ENCODE results near the gene OR5H2.
"Not testable (repeated sequence)": the region's sequence is repeated elsewhere in the genome, so short reads cannot be mapped to it uniquely, and the experiment has no call there.

The OR5H2 gene
- total RNA-seq = 0 reads per million in 9 experiments

DNA sequence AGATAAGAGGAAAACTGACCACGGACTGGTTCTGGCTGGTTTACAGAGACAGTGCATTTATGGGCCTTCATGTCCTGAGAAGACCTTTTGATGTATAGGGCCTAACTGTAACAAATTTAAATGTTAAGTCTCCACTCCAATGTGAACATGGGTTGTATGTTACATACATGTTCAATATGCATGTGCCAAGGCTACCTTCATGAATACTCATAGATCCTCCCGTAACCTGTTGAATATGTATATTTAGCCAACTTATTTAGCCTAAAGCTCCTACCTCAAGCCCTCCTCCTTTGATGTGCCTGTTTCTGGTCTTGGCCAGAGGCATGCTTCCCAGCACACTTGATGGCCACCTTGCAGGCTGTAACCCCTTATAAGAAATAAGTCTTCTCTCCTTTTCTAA lies at the start of gene OR5H2:
Gene OR5H2, plus strand, starts transcription at position 301 of the 400 bp plus-strand sequence. CDS start 398 bp downstream, outside the sequence.
- H3K27ac Mint-ChIP-seq = no peak within 1 kb of the TSS
- no peaks in the 10 kb centered on the region for H3K27me3 Mint-ChIP-seq

GRCh38 chr3:98233468-98233867 lies 48.8 kb upstream of the OR5H2 start:
- Mint-ChIP-seq H3K4me1 (ENCODE audit: low read depth in 2 of 2) (no peaks in the 10 kb centered on the region), H3K4me3 (no peak overlapping the region), H3K27me3 (peaks cover 12 to 18% of the 10 kb centered on the region in 2 donors), H3K36me3 (ENCODE audit: insufficient read depth) (no peaks in the 10 kb centered on the region), H3K27ac (no peak overlapping the region), H3K9me3 (no peaks in the 10 kb centered on the region)
- ATAC-seq (replicated peaks) (no peak), DNase-seq (no peak)

More for the DNA sequence above, at the start of gene OR5H2:
- H3K4me3 Mint-ChIP-seq = no peak within 1 kb of the TSS
- DNase-seq (no peak), ATAC-seq (replicated peaks) (no peak)
- no peaks in the 10 kb centered on the region for H3K36me3 Mint-ChIP-seq (ENCODE audit: insufficient read depth)
- H3K4me1 Mint-ChIP-seq (ENCODE audit: low read depth in 2 of 2) = peaks cover 0 to 4% of the 10 kb centered on the region in 2 donors
- no peaks in the 10 kb centered on the region for H3K9me3 Mint-ChIP-seq

GRCh38 chr3:98240131-98240530 lies 42.2 kb upstream of the OR5H2 start:
- DNase-seq (no peak), ATAC-seq (replicated peaks) (no peak)
- H3K27me3 Mint-ChIP-seq = peaks cover 13 to 20% of the 10 kb centered on the region in 2 donors
- H3K27ac Mint-ChIP-seq = no peak overlapping the region
- H3K4me1 Mint-ChIP-seq (ENCODE audit: low read depth in 2 of 2) = no peaks in the 10 kb centered on the region
- H3K9me3 Mint-ChIP-seq = no peaks in the 10 kb centered on the region
- H3K36me3 Mint-ChIP-seq (ENCODE audit: insufficient read depth) = no peaks in the 10 kb centered on the region
- H3K4me3 Mint-ChIP-seq = no peak overlapping the region

DNA sequence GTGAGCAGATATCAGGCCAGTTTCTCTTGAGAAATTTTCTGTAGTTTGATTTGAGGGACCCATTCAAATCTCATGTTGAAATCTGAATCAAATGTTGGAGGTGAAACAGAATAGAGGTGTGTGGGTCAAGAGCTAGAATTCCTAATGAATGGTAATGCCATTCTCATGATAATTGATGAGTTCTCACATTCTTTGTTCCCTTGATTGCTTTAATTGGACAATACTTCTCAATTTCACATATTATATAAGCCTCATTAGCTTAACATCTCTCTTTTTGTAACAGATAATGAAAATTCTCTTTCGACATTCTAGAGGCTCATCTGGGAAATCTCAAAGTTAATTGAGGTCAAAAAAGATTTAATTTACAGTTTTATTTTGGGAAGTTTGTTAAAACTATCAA lies 40.1 kb upstream of the OR5H2 start:
- no peak overlapping the region for H3K27ac Mint-ChIP-seq
- no peak for ATAC-seq (replicated peaks)
- no peaks in the 10 kb centered on the region for H3K4me1 Mint-ChIP-seq (ENCODE audit: low read depth in 2 of 2)
- H3K9me3 Mint-ChIP-seq = no peaks in the 10 kb centered on the region
- H3K27me3 Mint-ChIP-seq = peaks cover 11 to 20% of the 10 kb centered on the region in 2 donors
- no peaks in the 10 kb centered on the region for H3K36me3 Mint-ChIP-seq (ENCODE audit: insufficient read depth)
- DNase-seq = no peak
- no peak overlapping the region for H3K4me3 Mint-ChIP-seq

DNA sequence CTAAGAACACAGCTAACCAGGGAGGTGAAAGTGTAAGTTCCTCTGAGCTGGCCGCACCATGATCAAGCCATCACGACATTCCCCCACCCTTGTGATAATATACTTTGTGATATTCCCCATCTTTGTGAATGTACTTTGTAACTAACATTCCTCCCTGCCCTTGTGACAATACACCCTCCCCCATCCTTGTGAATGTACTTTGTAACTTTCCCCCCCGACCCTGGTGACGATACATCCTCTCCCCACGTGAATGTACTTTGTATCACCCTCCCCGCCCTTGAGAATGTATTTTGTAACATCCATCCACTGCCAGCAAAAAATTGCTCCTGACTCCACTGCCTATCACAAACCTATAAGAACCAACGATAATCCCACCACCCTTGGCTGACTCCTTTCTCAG lies 38.5 kb upstream of the OR5H2 start:
- Mint-ChIP-seq H3K9me3 (no peaks in the 10 kb centered on the region), H3K4me1 (ENCODE audit: low read depth in 2 of 2) (no peaks in the 10 kb centered on the region), H3K36me3 (ENCODE audit: insufficient read depth) (no peaks in the 10 kb centered on the region), H3K27ac (no peak overlapping the region), H3K4me3 (no peak overlapping the region), H3K27me3 (peaks cover 5 to 17% of the 10 kb centered on the region in 2 donors)
- DNase-seq (no peak), ATAC-seq (replicated peaks) (no peak)

- ATAC-seq (replicated peaks) = no peak
- no peaks in the 10 kb centered on the region for H3K4me1 Mint-ChIP-seq (ENCODE audit: low read depth in 2 of 2)
Observed at GRCh38 chr3:98246142-98246541, 36.2 kb upstream of the OR5H2 start.

GRCh38 chr3:98256026-98256425 lies 26.3 kb upstream of the OR5H2 start:
- H3K4me3 Mint-ChIP-seq; ATAC-seq (replicated peaks); H3K27me3 Mint-ChIP-seq; DNase-seq; H3K36me3 Mint-ChIP-seq (ENCODE audit: insufficient read depth); H3K4me1 Mint-ChIP-seq (ENCODE audit: low read depth in 2 of 2); H3K27ac Mint-ChIP-seq; H3K9me3 Mint-ChIP-seq: not testable (repeated sequence)

More at GRCh38 chr3:98246142-98246541, 36.2 kb upstream of the OR5H2 start:
- DNase-seq = no peak
- Mint-ChIP-seq H3K27ac (no peak overlapping the region), H3K27me3 (peaks cover 0 to 10% of the 10 kb centered on the region in 2 donors), H3K4me3 (no peak overlapping the region), H3K9me3 (no peaks in the 10 kb centered on the region), H3K36me3 (ENCODE audit: insufficient read depth) (no peaks in the 10 kb centered on the region)

DNA sequence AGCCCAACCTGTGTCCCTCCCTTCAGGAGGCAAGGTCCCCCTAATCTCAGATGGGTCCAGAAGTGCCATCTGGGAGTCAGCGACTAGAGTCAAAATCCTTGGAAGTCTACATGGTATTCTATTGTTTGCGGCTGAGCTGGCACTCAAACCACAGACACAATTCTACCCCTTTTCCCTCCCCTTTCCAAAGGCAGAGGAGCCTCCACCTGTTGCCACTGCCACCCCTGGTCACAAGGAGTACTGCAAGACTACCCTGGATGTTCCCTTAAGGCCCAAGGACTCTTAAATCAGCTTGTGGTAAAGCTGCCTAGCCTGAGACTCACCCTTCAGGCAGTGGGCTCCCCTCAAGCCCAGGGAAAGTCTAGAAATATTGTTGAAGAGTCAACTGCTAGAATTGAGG lies 22.6 kb upstream of the OR5H2 start:
- Mint-ChIP-seq H3K36me3 (ENCODE audit: insufficient read depth) (no peaks in the 10 kb centered on the region), H3K4me3 (no peak overlapping the region), H3K4me1 (ENCODE audit: low read depth in 2 of 2) (peaks cover 0 to 2% of the 10 kb centered on the region in 2 donors), H3K27me3 (peaks cover 14 to 18% of the 10 kb centered on the region in 2 donors), H3K27ac (no peak overlapping the region), H3K9me3 (no peaks in the 10 kb centered on the region)
- no peak for ATAC-seq (replicated peaks)
- DNase-seq = no peak

- Mint-ChIP-seq H3K36me3 (ENCODE audit: insufficient read depth) (no peaks in the 10 kb centered on the region), H3K9me3 (no peaks in the 10 kb centered on the region), H3K4me3 (no peak overlapping the region), H3K27me3 (peaks cover 8 to 11% of the 10 kb centered on the region in 2 donors), H3K4me1 (ENCODE audit: low read depth in 2 of 2) (no peaks in the 10 kb centered on the region), H3K27ac (no peak overlapping the region)
- no peak for DNase-seq
- no peak for ATAC-seq (replicated peaks)
Observed at GRCh38 chr3:98262046-98262445, 20.3 kb upstream of the OR5H2 start.

GRCh38 chr3:98263944-98264343 lies 18.4 kb upstream of the OR5H2 start, which contains the start of gene OR5H6:
Gene OR5H6 (plus strand): TSS chr3:98264244. CDS start chr3:98264333, 89 bp downstream.
- peaks cover 8 to 11% of the 10 kb centered on the region in 2 donors for H3K27me3 Mint-ChIP-seq
- ATAC-seq (replicated peaks) = no peak

GRCh38 chr3:98269846-98270245 lies 12.5 kb upstream of the OR5H2 start:
- Mint-ChIP-seq H3K27me3 (peaks cover 18 to 30% of the 10 kb centered on the region in 2 donors), H3K36me3 (ENCODE audit: insufficient read depth) (no peaks in the 10 kb centered on the region), H3K27ac (no peak overlapping the region), H3K9me3 (peaks cover 8 to 20% of the 10 kb centered on the region in 2 donors), H3K4me1 (ENCODE audit: low read depth in 2 of 2) (no peaks in the 10 kb centered on the region), H3K4me3 (no peak overlapping the region)
- ATAC-seq (replicated peaks) = no peak
- no peak for DNase-seq

More at GRCh38 chr3:98263944-98264343, 18.4 kb upstream of the OR5H2 start, which contains the start of gene OR5H6:
- Mint-ChIP-seq H3K36me3 (ENCODE audit: insufficient read depth) (no peaks in the 10 kb centered on the region), H3K9me3 (no peaks in the 10 kb centered on the region), H3K4me3 (no peak within 1 kb of the TSS), H3K4me1 (ENCODE audit: low read depth in 2 of 2) (no peaks in the 10 kb centered on the region), H3K27ac (no peak within 1 kb of the TSS)
- no peak for DNase-seq

GRCh38 chr3:98272126-98272525 lies 10.2 kb upstream of the OR5H2 start:
- Mint-ChIP-seq H3K36me3 (ENCODE audit: insufficient read depth) (no peaks in the 10 kb centered on the region), H3K4me1 (ENCODE audit: low read depth in 2 of 2) (no peaks in the 10 kb centered on the region), H3K9me3 (peaks cover 8 to 20% of the 10 kb centered on the region in 2 donors), H3K27me3 (peaks cover 18 to 38% of the 10 kb centered on the region in 2 donors), H3K4me3 (no peak overlapping the region), H3K27ac (no peak overlapping the region)
- DNase-seq (no peak), ATAC-seq (replicated peaks) (no peak)

- peaks cover 7 to 11% of the 10 kb centered on the region in 2 donors for H3K9me3 Mint-ChIP-seq
Observed at GRCh38 chr3:98274914-98275313, 7.4 kb upstream of the OR5H2 start.

GRCh38 chr3:98290916-98291315 lies 8.6 kb downstream of the OR5H2 start:
- no peaks in the 10 kb centered on the region for H3K9me3 Mint-ChIP-seq
- no peak for DNase-seq
- H3K27ac Mint-ChIP-seq = no peak overlapping the region
- peaks cover 21 to 37% of the 10 kb centered on the region in 2 donors for H3K27me3 Mint-ChIP-seq
- no peak overlapping the region for H3K4me3 Mint-ChIP-seq
- no peak for ATAC-seq (replicated peaks)
- H3K36me3 Mint-ChIP-seq (ENCODE audit: insufficient read depth) = no peaks in the 10 kb centered on the region
- no peaks in the 10 kb centered on the region for H3K4me1 Mint-ChIP-seq (ENCODE audit: low read depth in 2 of 2)

More at GRCh38 chr3:98274914-98275313, 7.4 kb upstream of the OR5H2 start:
- H3K36me3 Mint-ChIP-seq (ENCODE audit: insufficient read depth) = no peaks in the 10 kb centered on the region
- no peak overlapping the region for H3K27ac Mint-ChIP-seq
- peaks cover 0 to 4% of the 10 kb centered on the region in 2 donors for H3K4me1 Mint-ChIP-seq (ENCODE audit: low read depth in 2 of 2)
- no peak for ATAC-seq (replicated peaks)
- H3K27me3 Mint-ChIP-seq = peaks cover 9 to 35% of the 10 kb centered on the region in 2 donors
- no peak for DNase-seq
- H3K4me3 Mint-ChIP-seq = no peak overlapping the region

Data from effector memory CD8-positive, alpha-beta T cell (primary cell).